Measurements from ENCODE around the gene UBIAD1. TPM values are rescaled to one million over a fixed set of nuclear protein-coding genes. Genes with fewer than 3 reads are reported as not detected.

Gene UBIAD1
- total and polyA plus RNA-seq, 9 of the 15 experiments (the other 6 are each of a cell fraction or from before 2014, with no cell fraction given): 6.2 to 34.3 (median 22.3) TPM

DNA sequence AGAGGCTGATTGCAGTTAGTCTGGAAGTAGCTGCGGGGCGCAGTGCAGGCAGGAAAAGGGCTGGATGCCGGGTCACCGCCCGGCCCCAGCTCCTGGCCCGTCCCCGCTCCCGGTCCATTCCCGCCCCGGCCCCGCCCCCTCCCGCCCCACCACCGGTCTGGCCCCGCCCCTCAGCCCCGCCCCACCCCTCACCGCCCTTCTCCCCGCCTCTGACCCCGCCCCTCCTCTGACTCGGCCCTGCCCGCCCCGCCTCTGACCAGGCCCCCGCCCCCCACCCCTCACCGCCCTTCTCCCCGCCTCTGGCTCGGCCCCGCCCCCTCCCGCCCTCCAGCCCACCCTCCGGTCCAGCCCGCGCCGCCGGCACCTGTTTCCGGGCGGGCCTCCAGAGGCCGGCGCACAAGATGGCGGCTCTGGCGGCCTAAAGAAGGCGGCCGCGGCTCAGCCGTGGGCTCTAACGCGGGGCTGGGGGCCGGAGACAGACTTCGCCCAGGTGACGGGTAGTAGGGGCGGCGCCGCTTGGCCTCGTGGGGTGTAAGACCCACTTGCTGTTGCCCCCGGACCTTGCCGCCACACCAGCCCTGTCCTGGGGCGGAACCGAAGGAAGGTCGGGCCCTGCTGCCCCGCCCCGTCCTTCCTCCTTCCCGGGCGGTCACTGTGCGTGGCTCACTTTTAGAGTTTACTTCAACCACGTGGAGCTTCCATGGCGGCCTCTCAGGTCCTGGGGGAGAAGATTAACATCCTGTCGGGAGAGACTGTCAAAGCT lies at the start of gene UBIAD1 (continued):
- TF ChIP-seq L3MBTL2 (IDR thresholded peaks at IDR 0.05) (peak; percentile 77), MTA2 (IDR thresholded peaks at IDR 0.05; ENCODE audit: low read depth) (no peak), TAF15 (IDR thresholded peaks at IDR 0.05; ENCODE audit: low read depth, low read length) (no peak), ETV6 (IDR thresholded peaks at IDR 0.05; ENCODE audit: borderline replicate concordance in 1 of 2, low read depth in 2 of 2, low read length in 1 of 2) (no peak), ETV6 (CRISPR knock-in tag; IDR thresholded peaks at IDR 0.05; ENCODE audit: borderline replicate concordance) (no peak), NFATC3 (IDR thresholded peaks at IDR 0.05) (no peak), ZBTB17 (CRISPR knock-in tag; IDR thresholded peaks at IDR 0.05) (peak; percentile 36; the same call in 1 of the 2 replicates), TAF1 (IDR thresholded peaks at IDR 0.05; ENCODE audit: control insufficient read depth, extremely low read depth, insufficient read depth, low read length, severe bottlenecking) (peak; percentile 99), LARP7 (IDR thresholded peaks at IDR 0.05) (peak; percentile 70; the same call in 1 of the 2 replicates), TAL1 (IDR thresholded peaks at IDR 0.05) (0 out of 2 replicates have a peak, but pooled peaks have one; percentile 10), U2AF2 (optimal IDR thresholded peaks at IDR 0.05; ENCODE audit: low read depth, low read length) (no peak), BRD4 (IDR thresholded peaks at IDR 0.05) (peak; percentile 74), ZBTB7A (IDR thresholded peaks at IDR 0.05; ENCODE audit: borderline replicate concordance, control insufficient read depth, low read depth, low read length) (peak; percentile 64; the same call in 1 of the 2 replicates), NONO (IDR thresholded peaks at IDR 0.05; ENCODE audit: low read depth in 2 of 2, low read length in 1 of 2) (peak; percentile 87 to 91), BHLHE40 (IDR thresholded peaks at IDR 0.05; ENCODE audit: low read length) (no peak; the same call in none of the 2 replicates), CHD2 (IDR thresholded peaks at IDR 0.05; ENCODE audit: low read depth, low read length) (0 out of 2 replicates have a peak, but pooled peaks have one; percentile 30), ZNF197 (CRISPR knock-in tag; IDR thresholded peaks at IDR 0.05; ENCODE audit: low read depth) (no peak), SIRT6 (IDR thresholded peaks at IDR 0.05; ENCODE audit: low read depth, low read length) (no peak)
- TF ChIP-seq, protein P1, sequence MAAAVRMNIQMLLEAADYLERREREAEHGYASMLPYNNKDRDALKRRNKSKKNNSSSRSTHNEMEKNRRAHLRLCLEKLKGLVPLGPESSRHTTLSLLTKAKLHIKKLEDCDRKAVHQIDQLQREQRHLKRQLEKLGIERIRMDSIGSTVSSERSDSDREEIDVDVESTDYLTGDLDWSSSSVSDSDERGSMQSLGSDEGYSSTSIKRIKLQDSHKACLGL (CRISPR knock-in tag; IDR thresholded peaks at IDR 0.05; ENCODE audit: borderline replicate concordance, poor library complexity, severe bottlenecking): peak; percentile 85
- TF ChIP-seq, protein P2, sequence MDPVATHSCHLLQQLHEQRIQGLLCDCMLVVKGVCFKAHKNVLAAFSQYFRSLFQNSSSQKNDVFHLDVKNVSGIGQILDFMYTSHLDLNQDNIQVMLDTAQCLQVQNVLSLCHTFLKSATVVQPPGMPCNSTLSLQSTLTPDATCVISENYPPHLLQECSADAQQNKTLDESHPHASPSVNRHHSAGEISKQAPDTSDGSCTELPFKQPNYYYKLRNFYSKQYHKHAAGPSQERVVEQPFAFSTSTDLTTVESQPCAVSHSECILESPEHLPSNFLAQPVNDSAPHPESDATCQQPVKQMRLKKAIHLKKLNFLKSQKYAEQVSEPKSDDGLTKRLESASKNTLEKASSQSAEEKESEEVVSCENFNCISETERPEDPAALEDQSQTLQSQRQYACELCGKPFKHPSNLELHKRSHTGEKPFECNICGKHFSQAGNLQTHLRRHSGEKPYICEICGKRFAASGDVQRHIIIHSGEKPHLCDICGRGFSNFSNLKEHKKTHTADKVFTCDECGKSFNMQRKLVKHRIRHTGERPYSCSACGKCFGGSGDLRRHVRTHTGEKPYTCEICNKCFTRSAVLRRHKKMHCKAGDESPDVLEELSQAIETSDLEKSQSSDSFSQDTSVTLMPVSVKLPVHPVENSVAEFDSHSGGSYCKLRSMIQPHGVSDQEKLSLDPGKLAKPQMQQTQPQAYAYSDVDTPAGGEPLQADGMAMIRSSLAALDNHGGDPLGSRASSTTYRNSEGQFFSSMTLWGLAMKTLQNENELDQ (CRISPR knock-in tag; IDR thresholded peaks at IDR 0.05; ENCODE audit: borderline replicate concordance): no peak
- TF ChIP-seq, protein P3, sequence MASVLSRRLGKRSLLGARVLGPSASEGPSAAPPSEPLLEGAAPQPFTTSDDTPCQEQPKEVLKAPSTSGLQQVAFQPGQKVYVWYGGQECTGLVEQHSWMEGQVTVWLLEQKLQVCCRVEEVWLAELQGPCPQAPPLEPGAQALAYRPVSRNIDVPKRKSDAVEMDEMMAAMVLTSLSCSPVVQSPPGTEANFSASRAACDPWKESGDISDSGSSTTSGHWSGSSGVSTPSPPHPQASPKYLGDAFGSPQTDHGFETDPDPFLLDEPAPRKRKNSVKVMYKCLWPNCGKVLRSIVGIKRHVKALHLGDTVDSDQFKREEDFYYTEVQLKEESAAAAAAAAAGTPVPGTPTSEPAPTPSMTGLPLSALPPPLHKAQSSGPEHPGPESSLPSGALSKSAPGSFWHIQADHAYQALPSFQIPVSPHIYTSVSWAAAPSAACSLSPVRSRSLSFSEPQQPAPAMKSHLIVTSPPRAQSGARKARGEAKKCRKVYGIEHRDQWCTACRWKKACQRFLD (CRISPR knock-in tag; IDR thresholded peaks at IDR 0.05): peak; percentile 91
- TF ChIP-seq, protein P4, sequence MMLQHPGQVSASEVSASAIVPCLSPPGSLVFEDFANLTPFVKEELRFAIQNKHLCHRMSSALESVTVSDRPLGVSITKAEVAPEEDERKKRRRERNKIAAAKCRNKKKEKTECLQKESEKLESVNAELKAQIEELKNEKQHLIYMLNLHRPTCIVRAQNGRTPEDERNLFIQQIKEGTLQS (IDR thresholded peaks at IDR 0.05): no peak
- TF ChIP-seq, protein P4 (CRISPR knock-in tag; conservative IDR thresholded peaks at IDR 0.05): peak; percentile 53; the same call in 1 of the 2 replicates
